HG03558 (cell line): ENCODE data around the gene RILPL1.
"Not testable (repeated sequence)": the region's sequence is repeated elsewhere in the genome, so short reads cannot be mapped to it uniquely, and the experiment has no call there.

Experiments used
- ATAC-seq: cut with Tn5 transposase; IDR thresholded peaks from one replicate; pipeline ENCODE4 v1.9.1; 2021; ENCODE audit warnings: moderate number of reproducible peaks; ENCODE audit not compliant: unreplicated experiment; ENCODE audit errors: extremely low read depth

The RILPL1 gene

GRCh38 chr12:123531091-123531490, 2.4 kb downstream of the RILPL1 start:
- no peak for ATAC-seq

GRCh38 chr12:123530668-123531067, 2.9 kb downstream of the RILPL1 start:
- no peak for ATAC-seq

- no peak for ATAC-seq
These were observed 3.8 kb downstream of the RILPL1 start for GRCh38 chr12:123529686-123530085.

GRCh38 chr12:123528858-123529257, 4.7 kb downstream of the RILPL1 start:
- no peak for ATAC-seq

GRCh38 chr12:123526542-123527080, 6.9 kb downstream of the RILPL1 start:
- ATAC-seq: no peak

GRCh38 chr12:123524378-123524777, 9.1 kb downstream of the RILPL1 start:
- ATAC-seq: no peak

- no peak for ATAC-seq
These were observed 10.0 kb downstream of the RILPL1 start for GRCh38 chr12:123523518-123523917.

- ATAC-seq: no peak
These were observed 11.4 kb downstream of the RILPL1 start for GRCh38 chr12:123522164-123522563.

GRCh38 chr12:123520567-123521474, 12.7 kb downstream of the RILPL1 start:
- ATAC-seq: no peak

- ATAC-seq: no peak
These were observed 14.1 kb downstream of the RILPL1 start for GRCh38 chr12:123519141-123520001.

- ATAC-seq: no peak
These were observed 17.2 kb downstream of the RILPL1 start for GRCh38 chr12:123516216-123516780.

GRCh38 chr12:123514582-123515221, 18.8 kb downstream of the RILPL1 start:
- not testable (repeated sequence) for ATAC-seq

GRCh38 chr12:123513805-123514204, 19.7 kb downstream of the RILPL1 start:
- no peak for ATAC-seq

GRCh38 chr12:123512838-123513665, 20.5 kb downstream of the RILPL1 start:
- no peak for ATAC-seq

GRCh38 chr12:123506843-123507236, 26.7 kb downstream of the RILPL1 start:
- no peak for ATAC-seq

- no peak for ATAC-seq
These were observed 27.3 kb downstream of the RILPL1 start for GRCh38 chr12:123506059-123506842.

- ATAC-seq: no peak
These were observed 31.3 kb downstream of the RILPL1 start for GRCh38 chr12:123502163-123502704.

- no peak for ATAC-seq
These were observed 34.2 kb downstream of the RILPL1 start for GRCh38 chr12:123499332-123499731.
